Caco-2 (cell line): ENCODE results near the gene TMEM117. TPM values are rescaled to one million over a fixed set of nuclear protein-coding genes. Genes with fewer than 3 reads are reported as not detected.

ENCODE experiments used
- BruUV-seq: library from RNA; stranded (reverse); fragments of 400-500 nt; replicated peaks from 2 replicates; lab custom pipeline; 2021; lab: Mats Ljungman, UMichigan
- CTCF ChIA-PET: fragments of 300-600 bp; sonication (Branson Sonifier 250); formaldehyde crosslinking; loops from one replicate; lab custom pipeline; 2022; ENCODE audit warnings: antibody characterized with exemption; lab: Charles Lee
- POLR2A ChIA-PET: fragments of 300-600 bp; sonication (Branson Sonifier 250); formaldehyde crosslinking; loops from one replicate; lab custom pipeline; 2022; ENCODE audit warnings: antibody characterized with exemption; lab: Charles Lee
- DNase-seq, 2 experiments: peaks; one replicate each; pipeline versions ENCODE4 v3.0.0 to v3.0.0-alpha.2; 2020 to 2022
- H3K27me3 ChIP-seq: replicated peaks from 2 replicates; pipeline ENCODE4 v1.6.0; 2011; ENCODE audit warnings: low read length; ENCODE audit not compliant: control insufficient read depth, insufficient read depth
- H3K36me3 ChIP-seq: 2 replicates; pipeline ENCODE4 v1.5.1; 2011; ENCODE audit warnings: low read length; ENCODE audit not compliant: control insufficient read depth, insufficient read depth
- H3K4me1 ChIP-seq: fragments of 250-450 bp; sonication (Bioruptor Pico); 2 replicates; pipeline ENCODE4 v1.5.1; 2020; ENCODE audit warnings: mild to moderate bottlenecking
- H3K4me3 ChIP-seq: 2 replicates; pipeline ENCODE4 v1.5.1; 2011; ENCODE audit warnings: low read depth, mild to moderate bottlenecking, control low read depth, low read length
- H3K9me3 ChIP-seq: fragments of 250-450 bp; sonication (Bioruptor Pico); 2 replicates; pipeline ENCODE4 v1.5.1; 2020; ENCODE audit warnings: mild to moderate bottlenecking, moderate library complexity
- H3K27ac Mint-ChIP-seq: one replicate; pipeline ENCODE4 v1.8.0; 2022; ENCODE audit warnings: mixed read lengths; ENCODE audit not compliant: unreplicated experiment
- H3K27me3 Mint-ChIP-seq: one replicate; pipeline ENCODE4 v1.8.0; 2022; ENCODE audit warnings: mixed read lengths; ENCODE audit not compliant: insufficient read depth, unreplicated experiment
- H3K36me3 Mint-ChIP-seq: one replicate; pipeline ENCODE4 v1.8.0; 2022; ENCODE audit warnings: mild to moderate bottlenecking, mixed read lengths; ENCODE audit not compliant: insufficient read depth, unreplicated experiment
- H3K4me1 Mint-ChIP-seq: one replicate; pipeline ENCODE4 v1.8.0; 2022; ENCODE audit warnings: low read depth, mixed read lengths; ENCODE audit not compliant: unreplicated experiment
- H3K4me3 Mint-ChIP-seq: one replicate; pipeline ENCODE4 v1.8.0; 2022; ENCODE audit warnings: mild to moderate bottlenecking, moderate library complexity, mixed read lengths; ENCODE audit not compliant: unreplicated experiment
- H3K9me3 Mint-ChIP-seq: one replicate; pipeline ENCODE4 v1.8.0; 2022; ENCODE audit warnings: mixed read lengths; ENCODE audit not compliant: unreplicated experiment
- intact Hi-C: fragments of 100-400 bp; cut with micrococcal nuclease; formaldehyde crosslinking; loops from one replicate; pipeline ENCODE4 v1.10.0; 2022; ENCODE audit not compliant: unreplicated experiment
- total RNA-seq: library from RNA; stranded (reverse); gene quantifications from 2 replicates; pipeline ENCODE4 v1.2.3, GENCODE V29; 2022
- TF ChIP-seq, protein P1 (sequence below), 2 experiments: fragments of 200-600 bp in 1 of 2; IDR thresholded peaks; 1 replicate in 1 of 2; 2 replicates in 1 of 2; pipeline versions ENCODE4 v1.5.1 to v1.8.0; 2011 to 2022; ENCODE audit warnings: antibody characterized with exemption in 1 of 2, control low read depth in 1 of 2, inconsistent platforms in 1 of 2, low read depth in 1 of 2, low read length in 1 of 2, mild to moderate bottlenecking in 1 of 2, moderate library complexity in 1 of 2; ENCODE audit not compliant: insufficient read depth in 1 of 2, severe bottlenecking in 1 of 2, unreplicated experiment in 1 of 2

The TMEM117 gene
- total RNA-seq, 1 experiment from 2014 or later: 34.1 TPM

DNA sequence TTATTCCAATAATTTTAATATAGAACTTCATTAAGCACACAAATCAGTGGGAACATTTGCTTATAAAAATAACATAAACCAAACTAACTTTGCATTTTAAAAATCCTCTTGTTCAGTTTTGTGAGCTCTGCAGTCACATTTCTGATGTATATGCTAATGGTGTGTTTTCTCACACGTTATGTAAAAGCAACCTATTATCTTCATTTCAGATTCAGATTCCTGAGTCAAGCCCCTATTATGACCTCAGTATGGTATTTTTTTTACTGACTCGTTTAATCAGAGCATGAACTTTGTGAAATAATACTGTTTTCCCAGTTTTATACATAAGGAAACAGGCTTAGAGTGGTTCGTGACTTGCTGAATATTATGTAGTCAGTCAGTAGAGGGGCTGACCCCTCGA is 394.0 kb downstream of the TMEM117 start:
- Mint-ChIP-seq H3K36me3 (no peaks in the 10 kb centered on the region), H3K27me3 (no peaks in the 10 kb centered on the region), H3K4me3 (no peak overlapping the region), H3K27ac (no peak overlapping the region), H3K4me1 (no peaks in the 10 kb centered on the region), H3K9me3 (no peaks in the 10 kb centered on the region)
- H3K9me3 ChIP-seq: no peaks in the 10 kb centered on the region
- no peaks in the 10 kb centered on the region for H3K36me3 ChIP-seq
- ChIA-PET POLR2A (no interaction called here), CTCF (no interaction called here)
- no peaks in the 10 kb centered on the region for H3K4me1 ChIP-seq
- DNase-seq: no peak
- no peak overlapping the region for H3K4me3 ChIP-seq
- no TSS peak for BruUV-seq
- intact Hi-C loops: no loop called here
- H3K27me3 ChIP-seq: no peaks in the 10 kb centered on the region
- TF ChIP-seq, protein P1, sequence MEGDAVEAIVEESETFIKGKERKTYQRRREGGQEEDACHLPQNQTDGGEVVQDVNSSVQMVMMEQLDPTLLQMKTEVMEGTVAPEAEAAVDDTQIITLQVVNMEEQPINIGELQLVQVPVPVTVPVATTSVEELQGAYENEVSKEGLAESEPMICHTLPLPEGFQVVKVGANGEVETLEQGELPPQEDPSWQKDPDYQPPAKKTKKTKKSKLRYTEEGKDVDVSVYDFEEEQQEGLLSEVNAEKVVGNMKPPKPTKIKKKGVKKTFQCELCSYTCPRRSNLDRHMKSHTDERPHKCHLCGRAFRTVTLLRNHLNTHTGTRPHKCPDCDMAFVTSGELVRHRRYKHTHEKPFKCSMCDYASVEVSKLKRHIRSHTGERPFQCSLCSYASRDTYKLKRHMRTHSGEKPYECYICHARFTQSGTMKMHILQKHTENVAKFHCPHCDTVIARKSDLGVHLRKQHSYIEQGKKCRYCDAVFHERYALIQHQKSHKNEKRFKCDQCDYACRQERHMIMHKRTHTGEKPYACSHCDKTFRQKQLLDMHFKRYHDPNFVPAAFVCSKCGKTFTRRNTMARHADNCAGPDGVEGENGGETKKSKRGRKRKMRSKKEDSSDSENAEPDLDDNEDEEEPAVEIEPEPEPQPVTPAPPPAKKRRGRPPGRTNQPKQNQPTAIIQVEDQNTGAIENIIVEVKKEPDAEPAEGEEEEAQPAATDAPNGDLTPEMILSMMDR (IDR thresholded peaks at IDR 0.05; ENCODE audit: insufficient read depth in 1 of 2, low read depth in 1 of 2, low read length in 1 of 2, severe bottlenecking in 1 of 2, unreplicated experiment in 1 of 2): no peak

DNA sequence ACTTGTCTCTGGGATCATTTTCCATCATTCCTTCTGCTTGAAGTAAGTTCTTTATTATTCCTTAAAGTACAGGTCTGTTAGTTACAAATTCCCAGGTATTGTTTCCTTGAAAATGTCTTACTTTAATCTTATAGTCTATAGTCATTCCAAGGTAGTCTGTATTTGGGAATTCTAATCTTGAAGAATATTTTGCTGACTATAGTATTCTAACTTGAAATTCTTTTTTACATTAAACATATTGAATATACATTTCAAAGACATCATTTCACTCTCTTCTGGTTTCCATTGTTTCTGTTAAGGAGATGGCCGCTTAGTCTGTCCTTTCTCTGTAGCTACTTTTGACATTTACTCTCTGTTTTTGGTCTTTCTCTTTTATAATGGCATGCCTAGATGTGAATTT is 399.8 kb downstream of the TMEM117 start:
- H3K9me3 Mint-ChIP-seq: no peaks in the 10 kb centered on the region
- no peaks in the 10 kb centered on the region for H3K27me3 Mint-ChIP-seq
- ChIA-PET CTCF (no interaction called here), POLR2A (no interaction called here)
- BruUV-seq: no TSS peak
- no peak overlapping the region for H3K27ac Mint-ChIP-seq
- no peaks in the 10 kb centered on the region for H3K36me3 Mint-ChIP-seq
- intact Hi-C loops: no loop called here
- Histone ChIP-seq H3K9me3 (no peaks in the 10 kb centered on the region), H3K4me1 (no peaks in the 10 kb centered on the region), H3K36me3 (no peaks in the 10 kb centered on the region), H3K27me3 (no peaks in the 10 kb centered on the region), H3K4me3 (no peak overlapping the region)
- DNase-seq: no peak
- TF ChIP-seq, protein P1 (IDR thresholded peaks at IDR 0.05; ENCODE audit: insufficient read depth in 1 of 2, low read depth in 1 of 2, low read length in 1 of 2, severe bottlenecking in 1 of 2, unreplicated experiment in 1 of 2): no peak
- no peak overlapping the region for H3K4me3 Mint-ChIP-seq
- H3K4me1 Mint-ChIP-seq: no peaks in the 10 kb centered on the region

DNA sequence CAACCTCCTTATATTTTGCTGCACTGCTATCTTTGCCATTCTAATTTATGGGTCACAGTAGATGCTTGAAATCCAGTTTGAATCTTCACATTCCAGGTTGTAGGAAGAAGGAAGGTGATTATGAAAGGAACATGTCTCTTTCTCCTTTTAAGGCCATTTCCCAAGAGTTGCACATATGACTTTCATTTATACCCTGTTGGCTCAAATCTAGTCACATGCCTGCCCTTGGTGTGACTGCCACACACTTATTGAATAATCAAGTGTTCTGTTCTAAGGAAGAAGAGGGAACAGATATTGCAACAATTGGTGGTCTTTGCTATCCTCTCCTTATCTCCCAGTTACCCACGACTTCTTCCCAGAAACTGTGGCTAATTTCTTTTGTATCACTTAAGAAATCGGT is 404.3 kb downstream of the TMEM117 start:
- POLR2A ChIA-PET: no interaction called here
- no peaks in the 10 kb centered on the region for H3K36me3 Mint-ChIP-seq
- Histone ChIP-seq H3K4me3 (no peak overlapping the region), H3K27me3 (no peaks in the 10 kb centered on the region), H3K9me3 (no peaks in the 10 kb centered on the region), H3K36me3 (no peaks in the 10 kb centered on the region), H3K4me1 (no peaks in the 10 kb centered on the region)
- DNase-seq: no peak
- BruUV-seq: no TSS peak
- no peaks in the 10 kb centered on the region for H3K9me3 Mint-ChIP-seq
- CTCF ChIA-PET: no interaction called here
- intact Hi-C loops: no loop called here
- H3K27ac Mint-ChIP-seq: no peak overlapping the region
- TF ChIP-seq, protein P1 (IDR thresholded peaks at IDR 0.05; ENCODE audit: insufficient read depth in 1 of 2, low read depth in 1 of 2, low read length in 1 of 2, severe bottlenecking in 1 of 2, unreplicated experiment in 1 of 2): no peak
- no peaks in the 10 kb centered on the region for H3K4me1 Mint-ChIP-seq
- no peak overlapping the region for H3K4me3 Mint-ChIP-seq
- H3K27me3 Mint-ChIP-seq: no peaks in the 10 kb centered on the region
